ENCODE data around the gene TBX2.

TBX2 gene

DNA sequence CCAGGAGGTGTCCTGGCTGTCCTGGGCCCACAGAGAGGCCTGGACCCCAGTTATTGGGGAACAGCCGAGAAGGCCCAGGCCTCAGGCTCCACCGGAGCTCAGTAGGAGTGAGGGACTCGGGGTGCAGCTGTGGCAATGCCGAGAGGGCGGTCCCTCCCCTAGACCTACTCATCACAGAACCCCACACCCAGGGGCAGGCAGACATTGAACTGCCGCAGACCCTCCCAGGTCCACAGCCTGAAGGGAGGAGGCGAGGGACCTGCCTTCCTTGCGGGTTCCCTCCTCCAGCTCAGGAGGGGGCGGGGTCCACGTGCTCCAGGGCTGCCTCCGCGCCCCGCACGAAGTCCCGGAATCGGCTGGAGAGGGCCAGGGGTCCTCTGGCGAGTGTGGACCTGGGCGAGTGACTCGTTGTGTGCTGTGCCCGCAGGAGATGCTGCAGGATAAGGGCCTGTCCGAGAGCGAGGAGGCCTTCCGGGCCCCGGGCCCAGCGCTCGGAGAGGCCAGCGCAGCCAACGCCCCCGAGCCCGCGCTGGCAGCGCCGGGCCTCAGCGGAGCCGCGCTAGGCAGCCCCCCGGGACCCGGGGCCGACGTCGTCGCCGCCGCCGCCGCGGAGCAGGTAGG is 56.5 kb downstream of the TBX2 start:
- DNase-seq, result peak; percentile 12

DNA sequence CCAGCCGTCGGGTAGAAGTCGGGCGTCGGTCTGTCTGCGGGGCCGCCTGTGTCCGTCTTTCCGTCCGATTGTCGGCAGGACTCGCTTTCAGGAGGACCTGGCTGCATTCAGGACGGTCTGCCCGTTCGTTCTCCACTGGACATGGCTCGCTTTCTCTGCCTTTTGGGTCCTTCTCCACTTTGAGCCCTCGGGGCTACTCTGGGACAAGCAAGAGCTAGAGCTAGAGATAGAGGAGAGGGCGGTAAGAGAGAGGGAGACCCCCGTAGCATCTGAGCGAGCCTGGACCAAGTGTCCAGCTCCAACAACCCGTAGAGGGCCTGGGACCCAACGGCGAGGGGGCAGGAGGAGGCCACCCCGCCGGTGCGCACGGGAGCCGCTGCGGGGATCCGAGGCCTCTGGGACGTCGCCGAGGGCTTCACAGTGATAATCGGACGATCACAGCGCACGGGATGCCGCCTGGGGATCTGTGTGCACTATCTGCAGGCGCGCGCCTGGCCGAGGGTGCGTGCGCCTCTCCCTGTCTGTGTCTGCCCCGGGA is 57.1 kb downstream of the TBX2 start:
- DNase-seq, result peak; percentile 50

DNA sequence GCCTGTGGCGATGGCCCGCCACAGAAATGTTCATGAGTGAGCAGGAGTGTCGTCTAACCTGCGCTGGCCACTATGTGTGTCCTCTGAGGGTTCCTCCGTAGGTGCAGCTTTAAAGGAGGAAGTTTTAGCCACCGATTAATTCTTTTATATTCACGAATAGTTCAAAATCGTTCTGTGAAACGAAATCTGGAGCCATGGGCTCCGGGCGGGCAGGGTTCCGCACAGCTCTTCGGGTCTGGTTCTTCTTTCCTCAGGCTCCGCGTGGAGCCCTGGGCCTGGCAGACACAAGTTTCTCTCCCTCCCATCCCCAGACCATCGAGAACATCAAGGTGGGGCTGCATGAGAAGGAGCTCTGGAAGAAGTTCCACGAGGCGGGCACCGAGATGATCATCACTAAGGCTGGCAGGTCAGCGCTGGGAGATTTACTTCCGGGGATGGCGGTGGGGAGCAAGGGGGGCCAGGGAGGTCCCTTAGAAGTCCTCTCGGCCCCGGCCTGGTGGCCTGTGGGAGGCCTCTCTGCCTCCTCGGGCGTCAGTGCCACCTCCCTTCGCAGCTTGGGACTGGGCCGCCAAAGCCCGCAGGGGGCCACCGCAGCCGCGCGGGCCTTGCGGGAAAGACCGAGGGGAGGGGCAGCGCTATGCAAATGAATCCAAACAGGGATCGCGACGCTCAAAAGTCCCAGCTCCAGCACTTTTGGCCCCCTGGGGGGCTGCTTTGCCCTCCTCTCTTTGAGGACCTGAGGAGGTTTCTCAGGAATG is 57.8 kb downstream of the TBX2 start:
- peak; percentile 66 for DNase-seq

DNA sequence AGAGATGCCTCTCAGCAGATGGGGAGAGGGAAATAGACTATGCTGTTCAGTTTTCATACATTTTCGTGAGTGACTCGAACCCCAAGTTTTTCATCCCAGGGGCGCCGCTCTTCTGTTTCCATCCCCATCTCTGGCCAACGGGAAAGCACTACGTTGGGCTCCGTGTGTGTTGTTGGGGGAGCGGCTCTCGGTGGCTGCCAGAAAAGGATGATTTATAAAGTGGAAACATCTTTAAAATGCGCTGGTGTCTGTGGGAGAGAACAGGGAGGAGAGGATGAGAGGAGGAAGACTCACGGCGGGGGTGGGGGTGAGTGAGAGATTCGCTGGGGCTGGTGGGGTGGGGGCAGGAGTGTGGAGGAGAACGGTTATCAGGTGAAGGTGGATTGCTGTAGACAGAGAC is 58.4 kb downstream of the TBX2 start:
- no peak for DNase-seq

DNA sequence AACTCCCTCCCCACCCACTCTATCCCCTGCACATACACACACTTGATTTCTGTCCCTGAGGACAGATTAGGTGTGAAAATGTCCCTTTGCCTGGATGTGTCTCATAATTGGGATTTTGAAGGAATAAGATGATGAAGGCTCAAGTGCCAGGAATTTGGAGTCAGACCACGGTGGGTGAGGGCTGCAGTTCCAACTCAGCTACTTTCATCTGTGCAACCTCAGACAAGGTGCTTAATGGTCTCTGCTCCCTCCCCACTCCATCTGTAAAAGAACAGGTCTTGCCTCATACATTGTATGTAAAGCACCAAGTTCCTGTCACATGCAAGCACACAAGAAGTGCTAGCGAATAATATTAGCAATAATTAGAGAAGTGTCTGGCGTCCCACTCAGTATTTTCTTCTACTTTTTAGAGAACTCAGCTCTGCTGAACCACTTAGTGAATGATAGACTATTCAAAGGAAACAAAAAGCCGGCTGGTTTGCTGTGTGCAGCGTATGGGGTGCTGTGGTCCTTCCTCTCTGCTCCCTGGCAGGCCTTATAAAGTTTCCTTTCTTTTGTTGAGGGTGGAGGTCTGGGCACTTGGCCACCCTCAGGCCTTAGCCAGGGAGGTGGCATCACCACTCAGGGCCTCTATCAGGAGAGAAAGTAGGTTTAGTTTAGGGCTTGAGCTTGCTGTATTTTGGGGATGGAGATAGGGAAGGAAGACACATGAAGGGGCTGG is 58.9 kb downstream of the TBX2 start:
- peak; percentile 14 for DNase-seq

Measured in eye (tissue), 1 donor.